GM12878 (cell line): Measurements from ENCODE around the gene IFIT1. TPM values are rescaled to one million over a fixed set of nuclear protein-coding genes. Genes with fewer than 3 reads are reported as not detected.

Experiments
- ATAC-seq: fragments of 200-7000 bp; cut with Tn5 transposase; 3 replicates; pipeline ENCODE4 v1.9.1; 2020; ENCODE audit warnings: mild to moderate bottlenecking, moderate library complexity
- BruUV-seq: library from RNA; stranded (reverse); fragments of 400-500 nt; replicated peaks from 2 replicates; lab custom pipeline; 2021; lab: Mats Ljungman, UMichigan
- CTCF ChIA-PET: fragments of 300-600 bp; sonication (Branson Sonifier 250); formaldehyde crosslinking; extraction: SDS; loops from one replicate; lab custom pipeline; 2021; ENCODE audit warnings: inconsistent platforms; lab: Yijun Ruan, JAX
- POLR2A ChIA-PET: fragments of 350-600 bp; formaldehyde crosslinking; extraction: SDS; loops from one replicate; lab custom pipeline; 2021; ENCODE audit warnings: inconsistent platforms; lab: Charles Lee
- RAD21 ChIA-PET: fragments of 300-600 bp; sonication (Branson Sonifier 250); formaldehyde crosslinking; loops from one replicate; lab custom pipeline; 2023; ENCODE audit warnings: antibody characterized with exemption; ENCODE audit not compliant: unreplicated experiment; lab: Charles Lee
- SMC1A ChIA-PET: fragments of 300-600 bp; sonication (Branson Sonifier 250); formaldehyde crosslinking; loops from one replicate; lab custom pipeline; 2023; ENCODE audit not compliant: unreplicated experiment, uncharacterized antibody; lab: Charles Lee
- DNase-seq: peaks from one replicate; pipeline ENCODE4 v3.0.0-alpha.2; 2011; ENCODE audit warnings: low read depth, low spot score
- FAIRE-seq: peaks from 3 replicates; lab custom pipeline; 2011; peaks lifted over from hg19 to GRCh38; lab: Jason Lieb, UNC
- H2AFZ ChIP-seq: 2 replicates; pipeline ENCODE4 v1.6.0; 2011; ENCODE audit warnings: low read depth, low read length, control low read depth; ENCODE audit not compliant: control insufficient read depth
- H3K27ac ChIP-seq: 2 replicates; pipeline ENCODE4 v1.5.1; 2011; ENCODE audit warnings: control low read depth; ENCODE audit not compliant: control insufficient read depth, insufficient read depth
- H3K27me3 ChIP-seq, 2 experiments: replicated peaks in 1 of 2; 2 replicates each; pipeline versions ENCODE4 v1.6.0 to v1.6.1; 2011; ENCODE audit warnings: low read length in 1 of 2; ENCODE audit not compliant: control insufficient read depth in 2 of 2, insufficient read depth in 2 of 2
- H3K36me3 ChIP-seq, 2 experiments: 2 replicates each; pipeline ENCODE4 v1.5.1; 2011; ENCODE audit warnings: low read length in 1 of 2; ENCODE audit not compliant: control insufficient read depth in 2 of 2, insufficient read depth in 2 of 2
- H3K4me1 ChIP-seq: 2 replicates; pipeline ENCODE4 v1.6.1; 2011; ENCODE audit warnings: mild to moderate bottlenecking, low read length, moderate library complexity, mixed read lengths; ENCODE audit not compliant: control insufficient read depth, insufficient read depth
- H3K4me2 ChIP-seq: 2 replicates; pipeline ENCODE4 v1.6.0; 2011; ENCODE audit warnings: control low read depth; ENCODE audit not compliant: control insufficient read depth, insufficient read depth
- H3K4me3 ChIP-seq: fragments of 200-600 bp; sonication (generic); 2 replicates; pipeline ENCODE4 v1.5.1; 2016
- H3K79me2 ChIP-seq: 2 replicates; pipeline ENCODE4 v1.6.0; 2011; ENCODE audit warnings: low read length; ENCODE audit not compliant: control insufficient read depth, insufficient read depth
- H3K9ac ChIP-seq: 2 replicates; pipeline ENCODE4 v1.8.0; 2011; ENCODE audit warnings: low read length, control low read depth, mixed read lengths; ENCODE audit not compliant: control insufficient read depth, insufficient read depth
- H3K9me3 ChIP-seq: replicated peaks from 3 replicates; pipeline ENCODE4 v1.5.1; 2011; ENCODE audit warnings: mild to moderate bottlenecking, low read length; ENCODE audit not compliant: control insufficient read depth, insufficient read depth
- H4K20me1 ChIP-seq: 2 replicates; pipeline ENCODE4 v1.6.0; 2011; ENCODE audit not compliant: control insufficient read depth, insufficient read depth
- HDAC6 ChIP-seq: fragments of 200-600 bp; sonication (generic); IDR thresholded peaks from one replicate; pipeline ENCODE4 v1.8.0; 2017; ENCODE audit warnings: antibody characterized with exemption; ENCODE audit not compliant: unreplicated experiment
- NR2C1 ChIP-seq: fragments of 450-650 bp; IDR thresholded peaks from 2 replicates; pipeline ENCODE4 v1.6.1; 2017; ENCODE audit warnings: antibody characterized with exemption, mild to moderate bottlenecking, moderate library complexity
- RAD51 ChIP-seq: fragments of 450-650 bp; IDR thresholded peaks from 2 replicates; pipeline ENCODE4 v1.6.1; 2016; ENCODE audit warnings: moderate library complexity, mild to moderate bottlenecking, inconsistent platforms
- WGBS: methylation state at CpG from one replicate; pipeline ENCODE4 v1.1.6; 2016; ENCODE audit warnings: low lambda C conversion rate; ENCODE audit not compliant: insufficient replicate concordance, insufficient coverage; ENCODE audit errors: missing lambda C conversion rate; 5-methylcytosine and 5-hydroxymethylcytosine counted together
- in situ Hi-C: fragments of 300-500 bp; cut with MboI; formaldehyde crosslinking; loops from 9 replicates; pipeline ENCODE4 v1.14.3; 2018; ENCODE audit warnings: mixed read lengths
- intact Hi-C: fragments of 100-400 bp; cut with micrococcal nuclease; formaldehyde crosslinking; loops from one replicate; pipeline ENCODE4 v1.14.2; 2022; ENCODE audit not compliant: unreplicated experiment
- polyA plus RNA-seq, 11 experiments: library from polyadenylated mRNA; depleted of rRNA in 4 of 11; unstranded in 6 of 11; stranded (reverse) in 5 of 11; fragments of >200 nt; fragmentation: Nextera tagmentation in 4 of 11; fragmentation: Illumina TruSeq in 1 of 11; extraction: Ambion mirVana in 4 of 11; extraction: Trizol in 1 of 11; gene quantifications; 1 replicate in 1 of 11; 2 replicates in 10 of 11; pipeline versions ENCODE4 v1.2.1 to v1.2.3, GENCODE V29; 2011 to 2016; ENCODE audit warnings: inconsistent platforms in 2 of 11, missing spikeins in 2 of 11, low read depth in 1 of 11
- total RNA-seq, 4 experiments: library from RNA; depleted of rRNA in 3 of 4; stranded (reverse); fragments of >200 nt in 3 of 4; fragmentation: Illumina TruSeq in 1 of 4; extraction: Trizol in 1 of 4; gene quantifications; 2 replicates each; pipeline versions ENCODE4 v1.2.1 to v1.2.3, GENCODE V29; 2013 to 2021
- TF ChIP-seq, protein P1 (sequence below): IDR thresholded peaks from 2 replicates; pipeline ENCODE4 v1.6.1; 2012; ENCODE audit warnings: mild to moderate bottlenecking, low read depth, low read length

Gene IFIT1
- total and polyA plus RNA-seq, 10 of the 15 experiments (the other 5 are each of a cell fraction or from before 2014, with no cell fraction given): 13.9 to 37.2 (median 22.3) TPM

DNA sequence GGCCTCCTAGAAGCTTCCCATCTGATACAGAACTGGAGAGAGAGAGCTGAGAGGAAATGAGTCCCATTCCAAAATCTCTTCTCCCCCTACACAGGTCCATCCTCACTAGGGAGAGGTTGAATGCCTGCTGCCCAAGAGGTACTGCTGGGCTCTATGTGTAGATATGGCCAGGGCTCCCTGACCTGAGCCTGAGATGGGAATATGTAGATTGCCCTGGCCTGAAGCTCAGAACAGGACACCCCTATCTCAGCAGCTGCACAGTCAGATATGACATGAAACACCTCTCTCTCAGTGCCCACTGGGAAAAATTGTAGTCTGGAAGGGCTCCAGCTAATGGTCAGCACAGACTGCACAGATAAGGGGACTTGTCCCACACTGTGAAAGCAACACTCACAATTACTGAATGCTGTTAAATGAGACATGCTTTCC lies 17.7 kb upstream of the IFIT1 start (continued):
- TF ChIP-seq RAD51 (no peak), NR2C1 (no peak)

DNA sequence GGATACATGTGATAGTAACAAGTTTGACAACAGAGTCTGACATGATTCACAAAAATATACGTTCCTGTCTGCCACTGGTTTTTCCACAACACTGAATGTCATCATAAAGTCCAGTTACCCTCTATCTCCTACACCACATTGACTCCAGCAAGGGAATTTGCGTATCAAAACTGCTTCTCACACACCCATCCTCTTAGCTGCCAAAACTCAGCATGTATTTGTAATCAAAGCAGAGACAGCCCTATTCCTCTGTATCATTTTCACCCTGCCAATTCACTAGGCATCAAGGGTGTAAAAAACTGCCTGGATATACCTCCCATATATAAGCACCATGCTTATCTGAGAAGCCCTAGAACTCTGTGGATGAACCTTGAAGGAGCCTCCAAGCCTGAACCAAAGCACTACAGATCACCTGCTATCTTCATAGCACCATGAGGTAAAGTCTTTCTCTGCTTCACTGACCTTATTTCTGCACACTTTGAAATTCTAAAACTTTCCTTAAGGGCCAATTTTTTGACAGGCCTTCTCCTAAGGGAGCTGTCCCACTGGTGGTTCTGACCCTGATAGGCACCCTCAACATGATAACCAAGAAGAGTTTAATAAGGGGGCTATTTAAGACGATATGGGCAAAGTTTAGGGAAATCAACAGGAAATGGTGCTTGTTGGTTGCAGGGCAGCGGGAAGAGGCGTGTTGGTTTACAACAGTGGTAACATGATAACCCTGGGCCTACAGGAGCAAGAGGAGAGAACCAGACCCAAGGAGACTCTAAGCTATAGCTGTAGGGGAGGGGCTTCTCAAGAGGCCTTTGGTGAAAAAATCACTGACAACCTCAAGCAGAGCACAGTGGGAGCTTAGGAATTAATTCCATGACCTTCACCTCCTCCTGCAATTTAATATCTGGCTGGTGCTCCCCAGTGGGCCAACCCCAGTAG lies 14.5 kb upstream of the IFIT1 start, which contains the start of gene IFIT1B:
Gene IFIT1B, plus strand, starts transcription at position 352 of the 933 bp plus-strand sequence. Its CDS starts 80 bp downstream, at position 432.
- no peak for TF ChIP-seq HDAC6
- TF ChIP-seq, protein P1, sequence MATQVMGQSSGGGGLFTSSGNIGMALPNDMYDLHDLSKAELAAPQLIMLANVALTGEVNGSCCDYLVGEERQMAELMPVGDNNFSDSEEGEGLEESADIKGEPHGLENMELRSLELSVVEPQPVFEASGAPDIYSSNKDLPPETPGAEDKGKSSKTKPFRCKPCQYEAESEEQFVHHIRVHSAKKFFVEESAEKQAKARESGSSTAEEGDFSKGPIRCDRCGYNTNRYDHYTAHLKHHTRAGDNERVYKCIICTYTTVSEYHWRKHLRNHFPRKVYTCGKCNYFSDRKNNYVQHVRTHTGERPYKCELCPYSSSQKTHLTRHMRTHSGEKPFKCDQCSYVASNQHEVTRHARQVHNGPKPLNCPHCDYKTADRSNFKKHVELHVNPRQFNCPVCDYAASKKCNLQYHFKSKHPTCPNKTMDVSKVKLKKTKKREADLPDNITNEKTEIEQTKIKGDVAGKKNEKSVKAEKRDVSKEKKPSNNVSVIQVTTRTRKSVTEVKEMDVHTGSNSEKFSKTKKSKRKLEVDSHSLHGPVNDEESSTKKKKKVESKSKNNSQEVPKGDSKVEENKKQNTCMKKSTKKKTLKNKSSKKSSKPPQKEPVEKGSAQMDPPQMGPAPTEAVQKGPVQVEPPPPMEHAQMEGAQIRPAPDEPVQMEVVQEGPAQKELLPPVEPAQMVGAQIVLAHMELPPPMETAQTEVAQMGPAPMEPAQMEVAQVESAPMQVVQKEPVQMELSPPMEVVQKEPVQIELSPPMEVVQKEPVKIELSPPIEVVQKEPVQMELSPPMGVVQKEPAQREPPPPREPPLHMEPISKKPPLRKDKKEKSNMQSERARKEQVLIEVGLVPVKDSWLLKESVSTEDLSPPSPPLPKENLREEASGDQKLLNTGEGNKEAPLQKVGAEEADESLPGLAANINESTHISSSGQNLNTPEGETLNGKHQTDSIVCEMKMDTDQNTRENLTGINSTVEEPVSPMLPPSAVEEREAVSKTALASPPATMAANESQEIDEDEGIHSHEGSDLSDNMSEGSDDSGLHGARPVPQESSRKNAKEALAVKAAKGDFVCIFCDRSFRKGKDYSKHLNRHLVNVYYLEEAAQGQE: peak; percentile 40; the same call in 1 of the 2 replicates
- no TSS peak for BruUV-seq
- Histone ChIP-seq H4K20me1 (no peaks in the 10 kb centered on the region), H3K36me3 (no peaks in the 10 kb centered on the region), H3K9ac (no peak within 1 kb of the TSS), H3K4me1 (no peaks in the 10 kb centered on the region), H3K4me3 (no peak within 1 kb of the TSS), H3K27ac (no peak within 1 kb of the TSS), H2AFZ (no peak within 1 kb of the TSS), H3K9me3 (no peaks in the 10 kb centered on the region), H3K79me2 (no peaks in the 10 kb centered on the region), H3K27me3 (no peaks in the 10 kb centered on the region), H3K4me2 (no peak within 1 kb of the TSS)
- intact Hi-C loops (no loop called here), in situ Hi-C loops (no loop called here)
- ChIA-PET SMC1A (interaction anchor here (1.3 to 1.7 kb wide), 3 partner anchors 8 to 113 kb away, joined by 4 to 5 read pairs (median 5); no protein-coding TSS in a partner anchor), RAD21 (no interaction called here), POLR2A (no interaction called here), CTCF (interaction anchor here (1.2 to 1.5 kb wide), 4 partner anchors 8 to 160 kb away, joined by 3 to 8 read pairs (median 5); no protein-coding TSS in a partner anchor)
- DNase-seq (no peak), FAIRE-seq (no peak), ATAC-seq (no peak)
- 77% methylated on average over 5 of the region's 5 CpGs for WGBS
